Lung (tissue), 12 donors: Measurements from ENCODE around the gene CYTH2. TPM values are rescaled to one million over a fixed set of nuclear protein-coding genes. Genes with fewer than 3 reads are reported as not detected.

Experiments
- ATAC-seq: fragments of 200-7000 bp; cut with Tn5 transposase; one replicate; pipeline ENCODE4 v1.9.1; 2020; ENCODE audit warnings: moderate number of reproducible peaks; ENCODE audit not compliant: insufficient read depth, low FRiP score
- DNase-seq, 3 donors: peaks; one replicate each; pipeline ENCODE4 v3.0.0-alpha.2; 2013 to 2017
- H3K27ac ChIP-seq, 2 donors: one replicate each; pipeline ENCODE4 v1.5.1; 2013; ENCODE audit warnings: mild to moderate bottlenecking in 2 of 2, moderate library complexity in 2 of 2, control low read depth in 1 of 2, inconsistent platforms in 1 of 2, low read depth in 1 of 2, low read length in 1 of 2
- H3K27me3 ChIP-seq, 3 donors: one replicate each; pipeline ENCODE4 v1.5.1; 2013; ENCODE audit warnings: low read length in 2 of 3; ENCODE audit not compliant: control insufficient read depth in 3 of 3, insufficient read depth in 3 of 3
- H3K36me3 ChIP-seq, 4 donors: one replicate each; pipeline ENCODE4 v1.5.1; 2013; ENCODE audit warnings: low read length in 4 of 4, mild to moderate bottlenecking in 1 of 4, moderate library complexity in 1 of 4; ENCODE audit not compliant: control insufficient read depth in 4 of 4, insufficient read depth in 4 of 4
- H3K4me1 ChIP-seq, 5 donors: one replicate each; pipeline ENCODE4 v1.5.1; 2013; ENCODE audit warnings: low read length in 5 of 5, mild to moderate bottlenecking in 2 of 5, moderate library complexity in 1 of 5; ENCODE audit not compliant: control insufficient read depth in 5 of 5, insufficient read depth in 5 of 5
- H3K4me3 ChIP-seq: one replicate; pipeline ENCODE4 v1.5.1; 2013; ENCODE audit warnings: mild to moderate bottlenecking, control low read depth, moderate library complexity
- H3K9ac ChIP-seq, 2 donors: one replicate each; pipeline ENCODE4 v1.5.1; 2013; ENCODE audit warnings: low read length in 2 of 2, control low read depth in 1 of 2; ENCODE audit not compliant: insufficient read depth in 1 of 2
- H3K9me3 ChIP-seq, 4 donors: one replicate each; pipeline ENCODE4 v1.5.1; 2013; ENCODE audit warnings: low read length in 3 of 4, mild to moderate bottlenecking in 1 of 4, moderate library complexity in 1 of 4; ENCODE audit not compliant: control insufficient read depth in 4 of 4, insufficient read depth in 3 of 4
- CTCF ChIP-seq: IDR thresholded peaks from 2 replicates; pipeline ENCODE4 v1.5.1; 2012; ENCODE audit warnings: mild to moderate bottlenecking; ENCODE audit errors: control extremely low read depth, extremely low read depth
- WGBS, 2 donors: extraction: QIAGEN DNeasy Blood & Tissue Kit; methylation state at CpG; one replicate each; pipeline ENCODE4 v1.1.7; 2013; 5-methylcytosine and 5-hydroxymethylcytosine counted together
- polyA plus RNA-seq, 2 donors: library from polyadenylated mRNA; stranded (reverse); fragments of 200-250 nt; gene quantifications; one replicate each; pipeline ENCODE4 v1.2.1, GENCODE V29; 2013
- total RNA-seq, 2 donors: library from RNA; depleted of rRNA in 1 of 2; stranded (reverse); fragments of >200 nt in 1 of 2; gene quantifications; one replicate each; pipeline ENCODE4 v1.2.1, GENCODE V29; 2014 to 2021
- donor health status: control.
- donor health status: control.
- donor health status: Bipolar disorder and iron deficiency.
- donor health status: healthy.
- donor health status: DM: yes; HTN: yes; CAD: no.

The CYTH2 gene
- total and polyA plus RNA-seq, 4 donors: 44.1 to 72.5 (median 49.2) TPM

- Histone ChIP-seq H3K4me1 (peaks cover 0 to 12% (median 0%) of the 10 kb centered on the region in 5 donors), H3K9me3 (peaks cover 0 to 6% (median 0%) of the 10 kb centered on the region in 4 donors), H3K36me3 (no peaks in the 10 kb centered on the region), H3K9ac (no peak overlapping the region), H3K27ac (no peak overlapping the region), H3K27me3 (peaks cover 0 to 14% (median 8%) of the 10 kb centered on the region in 3 donors), H3K4me3 (no peak overlapping the region)
- WGBS, 2 donors: 68 to 76% methylated on average over 44 of the region's 44 CpGs
- no peak for ATAC-seq
- no peak for TF ChIP-seq CTCF
- no peak for DNase-seq
Measured at GRCh38 chr19:48499316-48500090, 30.3 kb downstream of the CYTH2 start.

- Histone ChIP-seq H3K36me3 (no peaks in the 10 kb centered on the region), H3K4me3 (peak overlapping the region; percentile 38), H3K9ac (no peak overlapping the region), H3K27me3 (peaks cover 0 to 11% (median 5%) of the 10 kb centered on the region in 3 donors), H3K27ac (peak overlapping the region in 1 of 2 donors; percentile 24), H3K9me3 (peaks cover 0 to 6% (median 0%) of the 10 kb centered on the region in 4 donors), H3K4me1 (peaks cover 0 to 8% (median 0%) of the 10 kb centered on the region in 5 donors)
- no peak for TF ChIP-seq CTCF
- no peak for ATAC-seq
- no peak for DNase-seq
- WGBS, 2 donors: 44 to 53% methylated on average over 32 of the region's 32 CpGs
Measured at GRCh38 chr19:48500830-48501493, 31.8 kb downstream of the CYTH2 start.

- ATAC-seq (peak; percentile 89), DNase-seq (peak; percentile 82 to 91 (median 90))
- Histone ChIP-seq H3K4me3 (peak overlapping the region; percentile 38), H3K9ac (no peak overlapping the region), H3K27ac (peak overlapping the region in 1 of 2 donors; percentile 21), H3K4me1 (peaks cover 0 to 8% (median 0%) of the 10 kb centered on the region in 5 donors), H3K9me3 (peaks cover 0 to 6% (median 0%) of the 10 kb centered on the region in 4 donors), H3K36me3 (no peaks in the 10 kb centered on the region), H3K27me3 (peaks cover 0 to 11% (median 5%) of the 10 kb centered on the region in 3 donors)
- 0 to 5% methylated on average over 18 to 20 of the region's 20 CpGs for WGBS, 2 donors
- TF ChIP-seq CTCF: no peak
Measured at GRCh38 chr19:48501494-48502349, 32.6 kb downstream of the CYTH2 start.
